Caco-2 (cell line): Measurements from ENCODE around the gene SOBP. TPM values are rescaled to one million over a fixed set of nuclear protein-coding genes. Genes with fewer than 3 reads are reported as not detected.

Experiments used
- BruUV-seq: library from RNA; stranded (reverse); fragments of 400-500 nt; replicated peaks from 2 replicates; lab custom pipeline; 2021; lab: Mats Ljungman, UMichigan
- CTCF ChIA-PET: fragments of 300-600 bp; sonication (Branson Sonifier 250); formaldehyde crosslinking; loops from one replicate; lab custom pipeline; 2022; ENCODE audit warnings: antibody characterized with exemption; lab: Charles Lee
- POLR2A ChIA-PET: fragments of 300-600 bp; sonication (Branson Sonifier 250); formaldehyde crosslinking; loops from one replicate; lab custom pipeline; 2022; ENCODE audit warnings: antibody characterized with exemption; lab: Charles Lee
- DNase-seq, 2 experiments: peaks; one replicate each; pipeline versions ENCODE4 v3.0.0 to v3.0.0-alpha.2; 2020 to 2022
- H3K27me3 ChIP-seq: replicated peaks from 2 replicates; pipeline ENCODE4 v1.6.0; 2011; ENCODE audit warnings: low read length; ENCODE audit not compliant: control insufficient read depth, insufficient read depth
- H3K36me3 ChIP-seq: 2 replicates; pipeline ENCODE4 v1.5.1; 2011; ENCODE audit warnings: low read length; ENCODE audit not compliant: control insufficient read depth, insufficient read depth
- H3K4me1 ChIP-seq: fragments of 250-450 bp; sonication (Bioruptor Pico); 2 replicates; pipeline ENCODE4 v1.5.1; 2020; ENCODE audit warnings: mild to moderate bottlenecking
- H3K4me3 ChIP-seq: 2 replicates; pipeline ENCODE4 v1.5.1; 2011; ENCODE audit warnings: low read depth, mild to moderate bottlenecking, control low read depth, low read length
- H3K9me3 ChIP-seq: fragments of 250-450 bp; sonication (Bioruptor Pico); 2 replicates; pipeline ENCODE4 v1.5.1; 2020; ENCODE audit warnings: mild to moderate bottlenecking, moderate library complexity
- H3K27ac Mint-ChIP-seq: one replicate; pipeline ENCODE4 v1.8.0; 2022; ENCODE audit warnings: mixed read lengths; ENCODE audit not compliant: unreplicated experiment
- H3K27me3 Mint-ChIP-seq: one replicate; pipeline ENCODE4 v1.8.0; 2022; ENCODE audit warnings: mixed read lengths; ENCODE audit not compliant: insufficient read depth, unreplicated experiment
- H3K36me3 Mint-ChIP-seq: one replicate; pipeline ENCODE4 v1.8.0; 2022; ENCODE audit warnings: mild to moderate bottlenecking, mixed read lengths; ENCODE audit not compliant: insufficient read depth, unreplicated experiment
- H3K4me1 Mint-ChIP-seq: one replicate; pipeline ENCODE4 v1.8.0; 2022; ENCODE audit warnings: low read depth, mixed read lengths; ENCODE audit not compliant: unreplicated experiment
- H3K4me3 Mint-ChIP-seq: one replicate; pipeline ENCODE4 v1.8.0; 2022; ENCODE audit warnings: mild to moderate bottlenecking, moderate library complexity, mixed read lengths; ENCODE audit not compliant: unreplicated experiment
- H3K9me3 Mint-ChIP-seq: one replicate; pipeline ENCODE4 v1.8.0; 2022; ENCODE audit warnings: mixed read lengths; ENCODE audit not compliant: unreplicated experiment
- CTCF ChIP-seq, 2 experiments: fragments of 200-600 bp in 1 of 2; IDR thresholded peaks; 1 replicate in 1 of 2; 2 replicates in 1 of 2; pipeline versions ENCODE4 v1.5.1 to v1.8.0; 2011 to 2022; ENCODE audit warnings: antibody characterized with exemption in 1 of 2, control low read depth in 1 of 2, inconsistent platforms in 1 of 2, low read depth in 1 of 2, low read length in 1 of 2, mild to moderate bottlenecking in 1 of 2, moderate library complexity in 1 of 2; ENCODE audit not compliant: insufficient read depth in 1 of 2, severe bottlenecking in 1 of 2, unreplicated experiment in 1 of 2
- intact Hi-C: fragments of 100-400 bp; cut with micrococcal nuclease; formaldehyde crosslinking; loops from one replicate; pipeline ENCODE4 v1.10.0; 2022; ENCODE audit not compliant: unreplicated experiment
- total RNA-seq: library from RNA; stranded (reverse); gene quantifications from 2 replicates; pipeline ENCODE4 v1.2.3, GENCODE V29; 2022

Gene SOBP
- total RNA-seq, 1 experiment from 2014 or later, result not detected

GRCh38 chr6:107642095-107642860, 152.4 kb downstream of the SOBP start:
- TF ChIP-seq CTCF (IDR thresholded peaks at IDR 0.05; ENCODE audit: insufficient read depth in 1 of 2, low read depth in 1 of 2, low read length in 1 of 2, severe bottlenecking in 1 of 2, unreplicated experiment in 1 of 2), result no peak
- Mint-ChIP-seq H3K9me3 (no peaks in the 10 kb centered on the region), H3K36me3 (no peaks in the 10 kb centered on the region), H3K27ac (no peak overlapping the region), H3K4me3 (no peak overlapping the region), H3K27me3 (peaks cover 9% of the 10 kb centered on the region), H3K4me1 (no peaks in the 10 kb centered on the region)
- Histone ChIP-seq H3K36me3 (no peaks in the 10 kb centered on the region), H3K27me3 (no peaks in the 10 kb centered on the region), H3K9me3 (no peaks in the 10 kb centered on the region), H3K4me1 (no peaks in the 10 kb centered on the region), H3K4me3 (no peak overlapping the region)
- intact Hi-C loops, result no loop called here
- DNase-seq, result no peak
- ChIA-PET POLR2A (no interaction called here), CTCF (interaction anchor here (0.6 to 1.5 kb wide), 2 partner anchors 62 to 324 kb away, joined by 3 to 5 read pairs; no protein-coding TSS in a partner anchor)
- no TSS peak for BruUV-seq

GRCh38 chr6:107642861-107643328, 153.0 kb downstream of the SOBP start:
- no TSS peak for BruUV-seq
- no peak overlapping the region for H3K4me3 ChIP-seq
- intact Hi-C loops, result no loop called here
- H3K4me1 Mint-ChIP-seq, result no peaks in the 10 kb centered on the region
- no peaks in the 10 kb centered on the region for H3K36me3 Mint-ChIP-seq
- no peak for TF ChIP-seq CTCF (IDR thresholded peaks at IDR 0.05; ENCODE audit: insufficient read depth in 1 of 2, low read depth in 1 of 2, low read length in 1 of 2, severe bottlenecking in 1 of 2, unreplicated experiment in 1 of 2)
- H3K4me3 Mint-ChIP-seq, result no peak overlapping the region
- H3K9me3 ChIP-seq, result no peaks in the 10 kb centered on the region
- H3K27ac Mint-ChIP-seq, result no peak overlapping the region
- DNase-seq, result no peak
- peaks cover 9% of the 10 kb centered on the region for H3K27me3 Mint-ChIP-seq
- POLR2A ChIA-PET, result no interaction called here
- H3K36me3 ChIP-seq, result no peaks in the 10 kb centered on the region
- H3K9me3 Mint-ChIP-seq, result no peaks in the 10 kb centered on the region
- H3K27me3 ChIP-seq, result no peaks in the 10 kb centered on the region
- CTCF ChIA-PET, result interaction anchor here (1.5 kb wide), 1 partner anchor 325 kb away, joined by 5 read pairs; no protein-coding TSS in a partner anchor
- no peaks in the 10 kb centered on the region for H3K4me1 ChIP-seq

DNA sequence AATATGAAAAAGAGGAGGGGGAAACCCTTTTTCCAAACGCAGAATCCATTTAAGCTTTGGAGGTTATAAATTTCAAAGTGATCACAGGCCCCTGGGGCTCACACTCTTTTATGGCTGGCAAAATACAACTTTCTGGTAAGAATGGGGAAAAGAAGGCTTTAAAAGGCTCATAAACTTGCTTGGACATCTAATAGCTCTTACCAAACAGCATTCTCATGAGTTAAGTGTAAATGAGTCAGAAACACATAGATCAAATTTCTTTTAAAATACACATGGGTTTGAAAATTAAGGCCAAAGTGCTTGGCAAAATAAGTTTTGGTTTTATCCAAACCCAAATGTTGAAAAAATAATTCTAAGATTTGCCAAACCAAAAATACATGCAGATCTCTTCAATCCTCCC, 154.6 kb downstream of the SOBP start:
- no peaks in the 10 kb centered on the region for H3K9me3 Mint-ChIP-seq
- CTCF ChIA-PET, result interaction anchor here (0.5 kb wide), 1 partner anchor 66 kb away, joined by 4 read pairs; no protein-coding TSS in a partner anchor
- no peaks in the 10 kb centered on the region for H3K27me3 ChIP-seq
- H3K4me1 Mint-ChIP-seq, result no peaks in the 10 kb centered on the region
- H3K4me3 ChIP-seq, result no peak overlapping the region
- H3K9me3 ChIP-seq, result no peaks in the 10 kb centered on the region
- no peaks in the 10 kb centered on the region for H3K36me3 ChIP-seq
- no TSS peak for BruUV-seq
- H3K4me3 Mint-ChIP-seq, result no peak overlapping the region
- no peaks in the 10 kb centered on the region for H3K4me1 ChIP-seq
- no peak for TF ChIP-seq CTCF (IDR thresholded peaks at IDR 0.05; ENCODE audit: insufficient read depth in 1 of 2, low read depth in 1 of 2, low read length in 1 of 2, severe bottlenecking in 1 of 2, unreplicated experiment in 1 of 2)
- POLR2A ChIA-PET, result no interaction called here
- no peak for DNase-seq
- intact Hi-C loops, result no loop called here
- no peak overlapping the region for H3K27ac Mint-ChIP-seq
- no peaks in the 10 kb centered on the region for H3K36me3 Mint-ChIP-seq
- H3K27me3 Mint-ChIP-seq, result peaks cover 9% of the 10 kb centered on the region
